Measurements from ENCODE around the gene HGFAC. TPM values are rescaled to one million over a fixed set of nuclear protein-coding genes. Genes with fewer than 3 reads are reported as not detected.

The HGFAC gene
- total RNA-seq, 1 experiment from 2014 or later = 0.37 TPM

GRCh38 chr4:3480528-3481112, 38.9 kb downstream of the HGFAC start:
- no peaks in the 10 kb centered on the region for H4K20me1 ChIP-seq (ENCODE audit: control insufficient read depth, insufficient read depth, insufficient read length)
- H3K27ac ChIP-seq (ENCODE audit: insufficient read length, low read depth, low read length) = no peak overlapping the region
- no peak overlapping the region for H2BK120ac ChIP-seq (ENCODE audit: low read depth, low read length, poor library complexity, severe bottlenecking)
- H3K4me1 Mint-ChIP-seq = peaks cover 21 to 32% of the 10 kb centered on the region in 2 experiments
- no peak overlapping the region for H4K5ac ChIP-seq (ENCODE audit: insufficient read length, low read depth, low read length)
- H3K9ac ChIP-seq (ENCODE audit: extremely low read depth, insufficient read length, low read length) = no peak overlapping the region
- H3K79me2 ChIP-seq (ENCODE audit: insufficient read depth, low read length) = no peaks in the 10 kb centered on the region
- H3K56ac ChIP-seq (ENCODE audit: insufficient read length, low read depth, low read length) = no peak overlapping the region
- no peak overlapping the region for H2AK5ac ChIP-seq (ENCODE audit: insufficient read length, low read length)
- H3K27me3 ChIP-seq (ENCODE audit: insufficient read depth, low read length) = peaks cover 4% of the 10 kb centered on the region; the same call in 1 of the 2 replicates
- H2BK5ac ChIP-seq (ENCODE audit: insufficient read length, low read length) = no peak overlapping the region
- H2BK20ac ChIP-seq (ENCODE audit: low read depth, low read length, poor library complexity, severe bottlenecking) = no peak overlapping the region
- no peak overlapping the region for H3K14ac ChIP-seq (ENCODE audit: insufficient read depth, low read length)
- H3K36me3 Mint-ChIP-seq (ENCODE audit: insufficient read depth in 1 of 3, low read depth in 3 of 3) = no peaks in the 10 kb centered on the region
- H3K27ac Mint-ChIP-seq = peak overlapping the region in 1 of 3 experiments; percentile 60; a peak in 3 of 7 replicates
- H3K4ac ChIP-seq (ENCODE audit: low read depth, low read length) = no peak overlapping the region
- peak; percentile 92 for DNase-seq
- no peaks in the 10 kb centered on the region for H3K79me1 ChIP-seq (ENCODE audit: insufficient read depth, low read depth, low read length, poor library complexity, severe bottlenecking)
- peak; percentile 100 for TF ChIP-seq CTCF (conservative IDR thresholded peaks at IDR 0.05)
- H3K9me3 Mint-ChIP-seq = no peaks in the 10 kb centered on the region
- H3K27me3 Mint-ChIP-seq (ENCODE audit: low read depth) = peaks cover 88% of the 10 kb centered on the region
- H3K23me2 ChIP-seq (ENCODE audit: insufficient read length, low read depth, low read length, poor library complexity, severe bottlenecking) = peaks cover 4% of the 10 kb centered on the region
- peak overlapping the region; percentile 5 for H3K4me2 ChIP-seq (ENCODE audit: insufficient read depth, insufficient read length, low read length)
- no peak overlapping the region for H2BK12ac ChIP-seq (ENCODE audit: insufficient read length, low read depth, low read length)
- H2BK15ac ChIP-seq (ENCODE audit: low read depth, low read length) = no peak overlapping the region
- WGBS (ENCODE audit: extremely low coverage, insufficient read length, low lambda C conversion rate) = no CpG with 5 or more reads among the region's 17 CpGs
- H3K18ac ChIP-seq (ENCODE audit: insufficient read length, low read depth, low read length) = no peak overlapping the region
- no peak overlapping the region for H2AFZ ChIP-seq (ENCODE audit: low read length)
- peak overlapping the region; percentile 41 to 68; a peak in 3 of 5 replicates for H3K4me3 Mint-ChIP-seq
- peaks cover 4% of the 10 kb centered on the region; the same call in 1 of the 2 replicates for H3K4me1 ChIP-seq (ENCODE audit: insufficient read depth, low read length)
- no peak overlapping the region for H4K91ac ChIP-seq (ENCODE audit: insufficient read length, low read depth, low read length)
- no peaks in the 10 kb centered on the region for H3K9me3 ChIP-seq (ENCODE audit: control insufficient read depth, low read depth, low read length)
- H3K23ac ChIP-seq (ENCODE audit: insufficient read length, low read depth, low read length) = no peak overlapping the region
- H3T11ph ChIP-seq (ENCODE audit: low read length) = no peak overlapping the region
- H4K8ac ChIP-seq (replicated peaks; ENCODE audit: insufficient read length, low read depth, low read length) = no peak overlapping the region

Measured in H9 (cell line).